Large intestine (tissue), 3 donors: ENCODE measurements around the gene MRM1. TPM values are rescaled to one million over a fixed set of nuclear protein-coding genes. Genes with fewer than 3 reads are reported as not detected.

Experiments used
- DNase-seq, 2 donors: peaks; one replicate each; pipeline versions ENCODE4 v3.0.0 to v3.0.0-alpha.2; 2013
- H3K27ac ChIP-seq: one replicate; pipeline ENCODE4 v1.5.1; 2013; ENCODE audit warnings: low read length
- H3K27me3 ChIP-seq: 2 replicates; pipeline ENCODE4 v1.6.1; 2013; ENCODE audit warnings: low read length; ENCODE audit not compliant: control insufficient read depth, insufficient read depth
- H3K36me3 ChIP-seq: 2 replicates; pipeline ENCODE4 v1.6.1; 2013; ENCODE audit warnings: low read length; ENCODE audit not compliant: control insufficient read depth, insufficient read depth
- H3K4me1 ChIP-seq: one replicate; pipeline ENCODE4 v1.6.1; 2013; ENCODE audit warnings: low read length; ENCODE audit not compliant: control insufficient read depth, insufficient read depth
- H3K4me3 ChIP-seq: one replicate; pipeline ENCODE4 v1.5.1; 2013; ENCODE audit warnings: low read length
- H3K9me3 ChIP-seq: one replicate; pipeline ENCODE4 v1.6.1; 2013; ENCODE audit warnings: mild to moderate bottlenecking, low read depth, low read length, moderate library complexity; ENCODE audit not compliant: control insufficient read depth
- WGBS: methylation state at CpG from one replicate; pipeline ENCODE4 v1.1.5; 2013; ENCODE audit warnings: low lambda C conversion rate; ENCODE audit not compliant: insufficient coverage; 5-methylcytosine and 5-hydroxymethylcytosine counted together
- polyA plus RNA-seq: library from polyadenylated mRNA; unstranded; fragments of 120-200 nt; gene quantifications from one replicate; pipeline ENCODE4 v1.2.1, GENCODE V29; 2013

MRM1 gene
- polyA plus RNA-seq, 1 donor, result 6.9 TPM

DNA sequence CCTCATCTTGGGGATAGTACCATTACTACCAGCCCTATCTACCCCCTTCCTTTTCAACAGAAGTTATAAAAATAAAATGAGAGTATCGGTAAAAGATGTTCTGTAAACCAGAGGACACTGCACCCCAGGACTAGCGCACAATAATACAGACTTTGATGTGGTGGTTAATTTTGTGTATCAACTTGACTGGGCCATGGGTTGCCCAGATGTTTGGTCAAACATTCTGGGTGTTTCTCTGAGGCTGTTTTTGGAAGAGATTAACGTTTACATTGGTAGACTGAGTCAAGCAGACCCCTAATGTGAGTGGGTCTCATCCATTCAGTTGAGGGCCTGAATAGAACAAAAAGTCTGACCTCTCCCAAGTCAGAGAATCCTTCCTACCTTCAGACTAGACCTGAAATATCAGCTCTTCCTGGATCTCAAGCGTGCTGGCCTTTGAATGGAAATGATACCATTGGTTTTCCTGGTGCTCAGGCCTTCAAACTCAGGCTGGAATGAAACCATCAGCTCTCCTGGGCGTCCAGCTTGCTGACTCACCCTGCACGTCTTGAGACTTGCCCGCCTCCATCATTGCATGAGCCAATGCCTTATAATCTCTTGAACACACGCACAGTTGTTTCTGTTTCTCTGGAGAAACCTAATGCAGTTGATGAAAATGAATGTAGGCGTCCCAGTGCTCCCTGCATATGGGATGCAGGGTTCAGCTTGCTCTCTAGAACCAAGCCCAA lies 10.1 kb downstream of the MRM1 start:
- no CpG with 5 or more reads among the region's 9 CpGs for WGBS
- no peak overlapping the region for H3K27ac ChIP-seq

DNA sequence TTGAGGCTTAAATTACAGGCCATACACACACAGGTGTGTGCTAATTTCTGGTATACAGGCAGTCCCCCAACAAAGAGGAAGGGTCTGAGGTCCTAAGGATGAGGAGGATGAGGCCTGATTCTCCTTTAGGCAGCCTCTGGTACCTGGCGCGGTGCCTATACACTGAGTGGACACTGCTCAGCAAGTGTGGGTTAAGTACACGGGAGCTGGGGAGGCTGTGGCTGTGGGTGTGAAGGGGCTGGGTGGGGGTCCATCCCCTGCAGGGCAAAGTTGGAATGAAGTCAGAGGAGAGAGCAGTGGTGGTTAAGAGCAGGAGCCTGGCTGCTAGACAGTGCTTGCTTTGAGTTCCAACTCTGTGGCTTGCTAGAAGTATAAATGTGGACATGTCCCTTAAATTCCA lies 10.9 kb downstream of the MRM1 start:
- Histone ChIP-seq H3K27me3 (peaks cover 11% of the 10 kb centered on the region), H3K36me3 (no peaks in the 10 kb centered on the region), H3K9me3 (no peaks in the 10 kb centered on the region), H3K4me3 (no peak overlapping the region), H3K27ac (no peak overlapping the region), H3K4me1 (no peaks in the 10 kb centered on the region)
- no peak for DNase-seq
- WGBS, result no CpG with 5 or more reads among the region's 3 CpGs

More for the DNA sequence above, 10.1 kb downstream of the MRM1 start:
- Histone ChIP-seq H3K27me3 (peaks cover 11% of the 10 kb centered on the region), H3K4me1 (no peaks in the 10 kb centered on the region), H3K36me3 (no peaks in the 10 kb centered on the region), H3K9me3 (no peaks in the 10 kb centered on the region), H3K4me3 (no peak overlapping the region)
- DNase-seq, result no peak

DNA sequence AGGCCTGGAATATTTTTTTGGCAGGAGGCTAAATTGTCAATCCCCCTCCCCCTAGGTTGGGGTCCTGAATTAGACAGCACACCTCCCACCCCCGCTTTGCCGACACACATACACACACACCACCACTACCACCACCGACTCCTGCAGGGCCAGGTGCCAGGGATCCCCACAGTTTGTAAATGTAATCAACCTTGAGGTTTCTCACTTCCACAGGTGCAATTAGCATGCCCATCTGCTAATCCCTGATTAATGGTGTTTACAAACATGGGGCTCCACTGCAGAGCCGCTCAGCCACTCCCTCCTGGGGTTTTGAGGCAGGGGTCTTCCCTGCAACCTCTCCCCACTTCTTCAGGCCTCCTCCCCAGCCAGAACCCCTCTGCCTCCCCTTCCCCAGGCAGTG lies 11.8 kb downstream of the MRM1 start:
- DNase-seq, result no peak
- Histone ChIP-seq H3K4me3 (no peak overlapping the region), H3K9me3 (no peaks in the 10 kb centered on the region), H3K27me3 (peaks cover 11% of the 10 kb centered on the region), H3K4me1 (no peaks in the 10 kb centered on the region), H3K27ac (no peak overlapping the region), H3K36me3 (no peaks in the 10 kb centered on the region)
- no CpG with 5 or more reads among the region's 4 CpGs for WGBS

DNA sequence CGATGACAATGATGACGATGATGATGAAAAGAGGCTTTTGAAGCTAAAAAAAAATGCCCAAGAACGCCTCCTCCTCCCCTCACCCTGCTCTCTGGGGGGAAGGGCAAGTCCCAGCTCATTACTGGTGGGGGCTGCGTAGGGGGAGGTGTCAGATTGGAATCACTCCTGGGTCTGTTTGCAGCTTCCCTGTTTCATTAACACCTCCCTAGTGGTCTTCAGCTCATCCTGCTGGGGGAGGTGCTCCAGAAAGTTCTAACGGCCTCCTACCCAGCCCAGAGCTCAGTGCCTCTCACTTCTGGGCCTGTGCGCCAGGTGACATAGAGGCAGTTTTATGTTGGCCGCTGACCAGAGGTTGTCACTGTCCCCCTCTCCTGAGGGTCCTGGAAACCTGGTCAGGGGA lies 12.7 kb downstream of the MRM1 start:
- Histone ChIP-seq H3K9me3 (no peaks in the 10 kb centered on the region), H3K4me3 (no peak overlapping the region), H3K4me1 (no peaks in the 10 kb centered on the region), H3K36me3 (no peaks in the 10 kb centered on the region), H3K27ac (no peak overlapping the region), H3K27me3 (peaks cover 11% of the 10 kb centered on the region)
- no peak for DNase-seq
- 60% methylated on average over 1 of the region's 7 CpGs for WGBS

DNA sequence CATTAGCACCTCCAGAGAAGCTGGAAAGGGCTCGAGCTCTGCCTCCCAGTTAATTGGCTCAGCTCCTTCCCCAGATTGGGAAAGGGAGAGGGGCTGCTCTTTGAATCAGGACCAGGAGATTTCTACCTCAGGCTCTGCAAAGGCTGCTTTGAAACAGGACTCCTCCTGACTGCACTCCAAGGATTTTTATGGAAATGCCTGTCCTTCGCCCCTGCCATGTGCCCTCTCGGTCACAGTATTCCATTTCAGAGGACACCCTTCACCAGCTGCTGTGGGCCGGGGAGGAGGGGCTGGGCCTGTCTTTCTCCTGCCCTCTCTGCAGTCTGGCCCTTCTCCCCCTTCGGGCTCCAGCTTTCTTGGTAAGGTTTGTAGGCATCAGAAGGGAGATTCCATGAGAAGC lies 13.6 kb downstream of the MRM1 start:
- peaks cover 11% of the 10 kb centered on the region for H3K27me3 ChIP-seq
- no peak for DNase-seq
- H3K4me1 ChIP-seq, result no peaks in the 10 kb centered on the region
- H3K4me3 ChIP-seq, result no peak overlapping the region
- no peaks in the 10 kb centered on the region for H3K9me3 ChIP-seq
- H3K36me3 ChIP-seq, result no peaks in the 10 kb centered on the region
- no peak overlapping the region for H3K27ac ChIP-seq
- no CpG with 5 or more reads among the region's 5 CpGs for WGBS

DNA sequence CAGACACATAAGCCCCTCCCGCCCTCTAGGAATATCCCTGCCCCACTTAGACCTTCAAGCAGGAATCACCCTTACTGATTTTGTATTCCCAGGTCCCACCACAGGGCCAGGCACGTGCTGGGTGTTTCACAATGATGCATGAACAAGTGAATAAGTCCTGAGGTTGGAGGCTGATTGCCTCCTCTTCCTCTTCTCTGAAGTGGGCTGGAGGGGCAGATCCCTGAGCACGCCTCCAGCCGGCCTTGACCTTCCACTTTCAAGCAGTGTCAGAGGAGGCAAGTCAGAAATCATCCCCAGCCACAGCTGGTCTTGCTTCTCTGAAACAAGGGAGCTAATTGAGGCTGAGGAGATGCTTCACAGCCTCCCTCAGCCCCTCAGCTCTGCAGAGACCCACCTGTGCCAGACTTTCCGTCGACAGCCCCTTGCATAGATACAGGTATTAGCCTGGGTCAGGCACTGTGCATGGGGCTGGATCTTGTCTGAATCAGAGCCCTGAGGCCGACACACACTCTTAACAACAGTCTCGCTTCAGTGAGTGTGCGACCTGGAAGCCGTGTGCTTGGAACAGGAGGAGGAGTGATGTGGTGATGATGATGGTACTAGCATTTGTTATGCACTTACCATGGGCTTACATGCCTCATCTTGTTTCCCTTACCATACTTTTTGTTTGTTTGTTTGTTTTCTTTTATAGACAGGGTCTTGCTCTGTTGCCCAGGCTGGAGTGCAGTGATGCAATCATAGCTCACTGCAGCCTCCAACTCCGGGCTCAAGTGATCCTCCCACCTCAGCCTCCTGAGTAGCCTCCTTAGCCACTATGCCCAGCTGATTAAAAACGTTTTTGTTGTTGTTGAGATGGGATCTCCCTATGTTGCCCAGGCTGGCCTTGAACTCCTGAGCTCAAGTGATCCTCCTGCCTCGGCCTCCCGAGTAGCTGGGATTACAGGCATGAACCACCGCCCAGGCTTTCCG lies 15.0 kb downstream of the MRM1 start:
- Histone ChIP-seq H3K4me3 (no peak overlapping the region), H3K27me3 (peaks cover 11% of the 10 kb centered on the region), H3K27ac (no peak overlapping the region), H3K9me3 (no peaks in the 10 kb centered on the region), H3K4me1 (no peaks in the 10 kb centered on the region), H3K36me3 (no peaks in the 10 kb centered on the region)
- no CpG with 5 or more reads among the region's 16 CpGs for WGBS
- DNase-seq, result no peak

DNA sequence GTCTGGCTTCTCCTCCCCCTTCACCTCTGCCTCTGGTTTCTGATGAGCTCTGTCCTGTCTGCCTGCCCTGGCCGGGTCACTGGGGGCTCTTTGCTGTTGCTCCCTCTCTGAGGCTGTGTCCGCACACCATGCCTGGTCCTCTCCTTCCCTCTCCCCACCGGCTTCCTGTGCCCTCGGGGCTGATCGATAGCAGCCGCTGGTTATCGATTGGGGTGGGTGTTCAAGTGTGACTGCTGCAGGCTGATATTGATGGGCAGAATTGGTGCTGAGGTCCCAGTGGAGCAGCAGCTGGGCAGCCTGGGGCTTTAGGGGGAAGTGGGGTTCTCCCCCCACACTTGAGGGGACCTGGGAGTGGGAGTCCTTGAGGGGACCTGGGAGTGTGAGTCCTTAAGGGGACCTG lies 16.4 kb downstream of the MRM1 start:
- no peaks in the 10 kb centered on the region for H3K36me3 ChIP-seq
- no peak overlapping the region for H3K4me3 ChIP-seq
- H3K27ac ChIP-seq, result no peak overlapping the region
- H3K9me3 ChIP-seq, result no peaks in the 10 kb centered on the region
- peaks cover 11% of the 10 kb centered on the region for H3K27me3 ChIP-seq
- no peak for DNase-seq
- no peaks in the 10 kb centered on the region for H3K4me1 ChIP-seq
- no CpG with 5 or more reads among the region's 7 CpGs for WGBS

DNA sequence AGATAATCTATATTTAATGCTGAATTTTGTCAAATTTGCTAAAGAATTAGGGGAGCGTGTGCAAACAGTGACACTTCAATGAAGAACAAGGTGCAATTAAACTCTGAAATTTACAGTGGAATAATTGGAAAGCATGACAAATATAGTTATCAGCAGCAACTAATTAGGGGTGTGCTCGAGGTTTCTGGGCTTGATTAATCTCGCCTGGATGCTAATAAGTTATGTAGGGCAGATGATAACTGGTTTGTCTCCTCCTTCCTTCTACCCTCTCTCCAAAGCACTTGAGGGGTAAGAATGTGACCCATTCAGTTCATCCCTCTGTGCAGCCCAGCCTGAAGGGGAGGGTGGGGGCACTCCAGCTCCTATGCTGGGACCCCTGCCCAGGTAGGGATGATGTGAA lies 21.9 kb downstream of the MRM1 start:
- WGBS, result 100% methylated on average over 1 of the region's 3 CpGs
- Histone ChIP-seq H3K27ac (no peak overlapping the region), H3K4me1 (no peaks in the 10 kb centered on the region), H3K4me3 (no peak overlapping the region), H3K36me3 (no peaks in the 10 kb centered on the region), H3K9me3 (no peaks in the 10 kb centered on the region), H3K27me3 (no peaks in the 10 kb centered on the region)
- DNase-seq, result no peak

DNA sequence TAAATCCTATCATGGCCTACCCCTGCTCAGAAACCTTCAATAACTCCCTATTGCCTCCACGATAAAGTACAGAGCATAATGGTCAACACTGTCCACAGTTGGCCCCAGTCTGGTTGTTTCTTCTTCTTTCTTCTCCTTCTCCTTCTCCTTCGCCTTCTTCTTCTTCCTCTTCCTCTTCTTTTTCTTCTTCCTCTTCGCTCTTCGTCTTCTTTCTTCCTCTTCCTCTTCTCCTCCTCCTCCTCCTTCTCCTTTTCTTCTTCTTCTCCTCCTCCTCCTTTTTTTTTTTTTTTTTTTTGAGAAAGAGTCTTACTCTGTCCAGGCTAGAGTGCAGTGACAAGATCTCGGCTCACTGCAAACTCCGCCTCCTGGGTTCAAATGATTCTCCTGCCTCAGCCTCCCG lies 23.8 kb downstream of the MRM1 start:
- WGBS, result 75% methylated on average over 3 of the region's 7 CpGs
- H3K9me3 ChIP-seq, result no peaks in the 10 kb centered on the region
- H3K4me3 ChIP-seq, result no peak overlapping the region
- H3K27ac ChIP-seq, result no peak overlapping the region
- no peaks in the 10 kb centered on the region for H3K27me3 ChIP-seq
- H3K4me1 ChIP-seq, result no peaks in the 10 kb centered on the region
- H3K36me3 ChIP-seq, result no peaks in the 10 kb centered on the region
- no peak for DNase-seq

DNA sequence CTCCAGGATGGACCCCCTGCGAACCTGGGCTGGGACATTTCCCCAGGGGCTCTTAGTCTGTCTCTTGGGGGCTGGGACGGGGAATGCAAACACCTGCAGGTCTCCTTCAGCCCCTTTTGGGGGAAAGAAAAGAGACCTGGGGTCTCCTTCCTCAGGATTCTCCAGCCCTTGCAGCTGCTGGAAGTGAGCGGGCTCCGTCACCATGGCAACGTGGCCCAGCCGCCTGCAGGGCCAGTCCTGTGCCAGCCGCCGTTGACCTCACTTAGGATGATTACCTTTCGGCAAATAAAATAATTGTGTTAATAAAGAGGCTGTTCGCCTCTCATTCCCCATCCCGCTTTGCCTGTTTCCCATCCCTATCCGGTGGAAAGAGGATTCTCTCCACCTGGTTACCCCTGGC lies 25.7 kb downstream of the MRM1 start:
- no peaks in the 10 kb centered on the region for H3K4me1 ChIP-seq
- no peak for DNase-seq
- no CpG with 5 or more reads among the region's 12 CpGs for WGBS

More for the DNA sequence above, 25.7 kb downstream of the MRM1 start:
- Histone ChIP-seq H3K27me3 (peaks cover 2% of the 10 kb centered on the region), H3K36me3 (no peaks in the 10 kb centered on the region), H3K4me3 (no peak overlapping the region), H3K9me3 (no peaks in the 10 kb centered on the region), H3K27ac (no peak overlapping the region)
